Right atrium auricular region (tissue), 2 donors: ENCODE results near the gene STYX. TPM values are rescaled to one million over a fixed set of nuclear protein-coding genes. Genes with fewer than 3 reads are reported as not detected.

Experiments
- DNase-seq: peaks from one replicate; pipeline ENCODE4 v3.0.0-alpha.2; 2019; ENCODE audit warnings: low spot score
- H3K27ac ChIP-seq, 2 donors: fragments of 200-600 bp; sonication (generic); 1 replicate in 1 of 2; 2 replicates in 1 of 2; pipeline ENCODE4 v1.5.1; 2016 to 2019
- H3K27me3 ChIP-seq, 2 donors: fragments of 200-600 bp; sonication (generic); one replicate each; pipeline versions ENCODE4 v1.5.1 to v1.6.0; 2017 to 2019
- H3K36me3 ChIP-seq: fragments of 200-600 bp; sonication (generic); one replicate; pipeline ENCODE4 v1.5.1; 2016
- H3K4me1 ChIP-seq, 2 donors: fragments of 200-600 bp; sonication (generic); one replicate each; pipeline versions ENCODE4 v1.5.1 to v1.6.0; 2017 to 2019
- H3K4me3 ChIP-seq, 2 donors: fragments of 200-600 bp; sonication (generic); 1 replicate in 1 of 2; 2 replicates in 1 of 2; pipeline ENCODE4 v1.5.1; 2017 to 2019; ENCODE audit warnings: mild to moderate bottlenecking in 1 of 2, moderate library complexity in 1 of 2
- H3K9me3 ChIP-seq, 2 donors: fragments of 200-600 bp; sonication (generic); one replicate each; pipeline ENCODE4 v1.5.1; 2019
- total RNA-seq, 2 donors: library from RNA; depleted of rRNA; stranded (reverse); fragments of >200 nt; gene quantifications; one replicate each; pipeline ENCODE4 v1.1.0, GENCODE V29; 2016
- TF ChIP-seq, protein P1 (sequence below), 2 donors: fragments of 200-600 bp; sonication (generic); IDR thresholded peaks; one replicate each; pipeline ENCODE4 v1.5.1; 2019; ENCODE audit warnings: antibody characterized with exemption in 2 of 2

The STYX gene
- total RNA-seq, 2 donors from 2014 or later, result 8.7 to 16.0 TPM

DNA sequence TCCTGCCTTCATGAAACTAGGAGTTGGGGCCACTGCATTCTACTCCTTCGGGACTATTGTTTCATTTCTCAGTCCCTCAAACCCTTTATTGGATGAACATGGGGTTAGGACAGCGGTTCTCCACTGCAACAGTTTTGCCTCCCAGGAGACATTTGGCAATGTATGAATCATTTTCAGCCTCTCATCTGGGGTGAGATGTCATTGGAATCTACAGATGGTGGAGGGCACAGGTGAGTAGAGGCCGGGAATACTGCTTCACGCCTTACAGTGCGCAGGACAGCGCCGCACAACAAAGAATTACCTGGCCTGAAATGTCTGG lies 62.1 kb downstream of the STYX start:
- Histone ChIP-seq H3K27ac (peak overlapping the region; percentile 89 to 90), H3K27me3 (no peaks in the 10 kb centered on the region), H3K36me3 (no peaks in the 10 kb centered on the region), H3K4me3 (peak overlapping the region; percentile 67 to 79), H3K4me1 (peaks cover 0 to 13% of the 10 kb centered on the region in 2 donors), H3K9me3 (no peaks in the 10 kb centered on the region)
- TF ChIP-seq, protein P1, sequence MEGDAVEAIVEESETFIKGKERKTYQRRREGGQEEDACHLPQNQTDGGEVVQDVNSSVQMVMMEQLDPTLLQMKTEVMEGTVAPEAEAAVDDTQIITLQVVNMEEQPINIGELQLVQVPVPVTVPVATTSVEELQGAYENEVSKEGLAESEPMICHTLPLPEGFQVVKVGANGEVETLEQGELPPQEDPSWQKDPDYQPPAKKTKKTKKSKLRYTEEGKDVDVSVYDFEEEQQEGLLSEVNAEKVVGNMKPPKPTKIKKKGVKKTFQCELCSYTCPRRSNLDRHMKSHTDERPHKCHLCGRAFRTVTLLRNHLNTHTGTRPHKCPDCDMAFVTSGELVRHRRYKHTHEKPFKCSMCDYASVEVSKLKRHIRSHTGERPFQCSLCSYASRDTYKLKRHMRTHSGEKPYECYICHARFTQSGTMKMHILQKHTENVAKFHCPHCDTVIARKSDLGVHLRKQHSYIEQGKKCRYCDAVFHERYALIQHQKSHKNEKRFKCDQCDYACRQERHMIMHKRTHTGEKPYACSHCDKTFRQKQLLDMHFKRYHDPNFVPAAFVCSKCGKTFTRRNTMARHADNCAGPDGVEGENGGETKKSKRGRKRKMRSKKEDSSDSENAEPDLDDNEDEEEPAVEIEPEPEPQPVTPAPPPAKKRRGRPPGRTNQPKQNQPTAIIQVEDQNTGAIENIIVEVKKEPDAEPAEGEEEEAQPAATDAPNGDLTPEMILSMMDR (IDR thresholded peaks at IDR 0.05), result no peak
- no peak for DNase-seq

GRCh38 chr14:52793061-52793460 lies 63.1 kb downstream of the STYX start:
- TF ChIP-seq, protein P1 (IDR thresholded peaks at IDR 0.05), result no peak
- Histone ChIP-seq H3K4me1 (peaks cover 0 to 13% of the 10 kb centered on the region in 2 donors), H3K9me3 (no peaks in the 10 kb centered on the region), H3K27me3 (no peaks in the 10 kb centered on the region), H3K27ac (no peak overlapping the region), H3K4me3 (no peak overlapping the region), H3K36me3 (no peaks in the 10 kb centered on the region)
- no peak for DNase-seq

DNA sequence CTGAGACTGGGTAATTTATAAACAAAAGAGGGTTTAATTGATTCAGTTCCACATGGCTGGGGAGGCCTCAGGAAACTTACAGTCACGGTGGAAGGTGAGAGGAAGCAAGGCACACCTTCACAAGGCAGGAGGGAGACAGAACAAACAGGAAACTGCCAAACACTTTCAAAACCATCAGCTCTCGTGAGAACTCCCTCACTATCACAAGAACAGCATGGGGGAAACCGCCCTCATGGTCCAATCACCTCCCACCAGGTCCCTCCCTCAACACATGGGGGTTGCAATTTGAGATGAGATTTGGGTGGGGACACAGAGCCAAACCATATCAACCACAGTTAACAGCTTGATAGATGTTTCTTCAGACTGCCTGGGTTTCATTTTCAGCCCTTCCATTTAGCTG lies 67.7 kb downstream of the STYX start:
- no peak for DNase-seq
- H3K9me3 ChIP-seq, result no peaks in the 10 kb centered on the region
- no peaks in the 10 kb centered on the region for H3K27me3 ChIP-seq
- TF ChIP-seq, protein P1 (IDR thresholded peaks at IDR 0.05), result no peak
- peaks cover 0 to 4% of the 10 kb centered on the region in 2 donors for H3K4me1 ChIP-seq
- H3K27ac ChIP-seq, result no peak overlapping the region
- H3K4me3 ChIP-seq, result no peak overlapping the region
- H3K36me3 ChIP-seq, result no peaks in the 10 kb centered on the region

DNA sequence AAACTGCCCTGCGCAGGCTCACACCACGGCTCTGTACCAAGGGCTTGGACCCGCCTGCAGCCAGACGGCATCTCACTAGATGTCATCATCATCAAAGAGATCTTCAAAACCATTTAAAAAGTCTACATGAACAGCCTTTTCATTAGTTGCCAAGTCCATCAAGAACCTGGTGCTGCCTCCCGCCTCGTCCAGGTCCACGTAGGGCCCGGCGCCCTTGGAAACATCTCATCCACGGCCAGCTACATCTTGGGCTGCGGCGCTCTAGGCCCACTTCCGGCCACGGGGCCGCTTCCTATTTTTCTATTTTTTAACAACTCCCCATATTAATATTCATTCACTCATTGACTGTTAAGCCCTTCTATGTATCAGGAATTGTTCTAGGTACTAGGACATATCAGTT lies 68.9 kb downstream of the STYX start:
- Histone ChIP-seq H3K27ac (no peak overlapping the region), H3K36me3 (no peaks in the 10 kb centered on the region)
- TF ChIP-seq, protein P1 (IDR thresholded peaks at IDR 0.05), result no peak

DNA sequence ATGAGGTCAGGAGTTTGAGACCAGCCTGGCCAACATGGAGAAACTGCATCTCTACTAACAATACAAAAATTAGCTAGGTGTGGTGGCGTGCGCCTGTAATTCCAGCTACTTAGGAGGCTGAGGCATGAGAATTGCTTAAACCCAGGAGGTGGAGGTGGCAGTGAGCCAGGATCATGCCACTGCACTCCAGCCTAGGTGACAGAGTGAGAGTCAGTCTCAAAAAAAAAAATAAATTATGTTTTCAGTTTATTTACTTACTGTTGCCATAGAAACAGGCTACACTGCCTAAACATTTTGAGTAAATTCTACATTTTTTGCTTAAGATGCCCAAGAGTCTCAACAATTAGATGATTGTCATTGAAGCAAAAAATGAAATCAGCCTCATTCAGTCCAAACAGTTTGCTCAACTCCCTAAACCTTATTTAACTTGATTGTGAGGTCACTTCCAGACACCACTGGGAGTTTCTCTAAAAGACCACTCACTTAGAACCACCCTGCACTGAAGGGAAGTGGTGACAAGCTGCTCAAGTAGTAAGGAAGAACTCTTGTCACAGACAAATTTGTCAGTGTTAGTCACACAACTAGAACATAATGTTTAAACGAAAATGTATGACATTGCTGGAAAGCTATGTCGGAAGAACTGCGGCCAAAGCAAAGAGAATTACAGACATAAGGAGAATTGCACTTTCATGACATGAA lies 71.2 kb downstream of the STYX start:
- TF ChIP-seq, protein P1 (IDR thresholded peaks at IDR 0.05), result no peak
- no peak for DNase-seq
- Histone ChIP-seq H3K36me3 (no peaks in the 10 kb centered on the region), H3K27me3 (no peaks in the 10 kb centered on the region), H3K27ac (peak overlapping the region in 1 of 2 donors; percentile 55), H3K4me1 (peaks cover 0 to 4% of the 10 kb centered on the region in 2 donors), H3K9me3 (no peaks in the 10 kb centered on the region), H3K4me3 (no peak overlapping the region)

More for the DNA sequence above, 68.9 kb downstream of the STYX start:
- Histone ChIP-seq H3K4me1 (peaks cover 0 to 4% of the 10 kb centered on the region in 2 donors), H3K27me3 (no peaks in the 10 kb centered on the region), H3K9me3 (no peaks in the 10 kb centered on the region), H3K4me3 (no peak overlapping the region)
- no peak for DNase-seq

GRCh38 chr14:52802597-52802996 lies 72.6 kb downstream of the STYX start:
- Histone ChIP-seq H3K4me3 (no peak overlapping the region), H3K36me3 (no peaks in the 10 kb centered on the region), H3K9me3 (no peaks in the 10 kb centered on the region), H3K27me3 (no peaks in the 10 kb centered on the region), H3K27ac (peak overlapping the region in 1 of 2 donors; percentile 55), H3K4me1 (peaks cover 0 to 4% of the 10 kb centered on the region in 2 donors)
- DNase-seq, result no peak
- TF ChIP-seq, protein P1 (IDR thresholded peaks at IDR 0.05), result no peak
